GM18868 (cell line): ENCODE data around the gene TNK1.
"Not testable (repeated sequence)": the region's sequence is repeated elsewhere in the genome, so short reads cannot be mapped to it uniquely, and the experiment has no call there.

ENCODE experiments used
- ATAC-seq: cut with Tn5 transposase; IDR thresholded peaks from one replicate; pipeline ENCODE4 v1.9.1; 2021; ENCODE audit warnings: mild to moderate bottlenecking, moderate library complexity; ENCODE audit not compliant: unreplicated experiment

Gene TNK1

GRCh38 chr17:7354262-7354843 lies 26.5 kb upstream of the TNK1 start:
- no peak for ATAC-seq

GRCh38 chr17:7355053-7355452 lies 25.8 kb upstream of the TNK1 start, which contains the start of gene TMEM95:
Gene TMEM95, plus strand, starts transcription at chr17:7355156. Its CDS starts 49 bp downstream, at chr17:7355205.
- ATAC-seq: no peak

- ATAC-seq: no peak
These were observed 25.3 kb upstream of the TNK1 start for GRCh38 chr17:7355573-7355972.

- ATAC-seq: no peak
These were observed 24.8 kb upstream of the TNK1 start for GRCh38 chr17:7356072-7356549.

GRCh38 chr17:7356756-7357155 lies 24.1 kb upstream of the TNK1 start:
- no peak for ATAC-seq

GRCh38 chr17:7357381-7357780 lies 23.5 kb upstream of the TNK1 start:
- no peak for ATAC-seq

- ATAC-seq: no peak
These were observed 19.0 kb upstream of the TNK1 start for GRCh38 chr17:7361906-7362305.

GRCh38 chr17:7363311-7363710 lies 17.6 kb upstream of the TNK1 start:
- ATAC-seq: no peak

- not testable (repeated sequence) for ATAC-seq
These were observed 14.9 kb upstream of the TNK1 start for GRCh38 chr17:7365963-7366362.

- no peak for ATAC-seq
These were observed 13.8 kb upstream of the TNK1 start for GRCh38 chr17:7367083-7367482.

- no peak for ATAC-seq
These were observed 12.8 kb upstream of the TNK1 start for GRCh38 chr17:7367918-7368598.

GRCh38 chr17:7368599-7368994 lies 12.3 kb upstream of the TNK1 start:
- ATAC-seq: not testable (repeated sequence)

- no peak for ATAC-seq
These were observed 11.1 kb upstream of the TNK1 start for GRCh38 chr17:7369825-7370224.

- no peak for ATAC-seq
These were observed 10.0 kb upstream of the TNK1 start for GRCh38 chr17:7370853-7371252.

GRCh38 chr17:7374353-7374752 lies 6.5 kb upstream of the TNK1 start:
- ATAC-seq: no peak

- ATAC-seq: no peak
These were observed 1.8 kb upstream of the TNK1 start for GRCh38 chr17:7379134-7379533.

- no peak for ATAC-seq
These were observed 568 bp upstream of the TNK1 start for GRCh38 chr17:7380321-7380720.

GRCh38 chr17:7382901-7383300 lies 2.0 kb downstream of the TNK1 start:
- ATAC-seq: no peak

- ATAC-seq: no peak
These were observed 2.5 kb downstream of the TNK1 start for GRCh38 chr17:7383371-7383741.

GRCh38 chr17:7383742-7384488 lies 3.0 kb downstream of the TNK1 start:
- peak; percentile 74 for ATAC-seq

GRCh38 chr17:7384489-7385081 lies 3.7 kb downstream of the TNK1 start:
- no peak for ATAC-seq

- no peak for ATAC-seq
These were observed 8.0 kb downstream of the TNK1 start for GRCh38 chr17:7388856-7389255.
